Glutamatergic neuron (in vitro differentiated cells): ENCODE results near the gene CLSTN1. TPM values are rescaled to one million over a fixed set of nuclear protein-coding genes. Genes with fewer than 3 reads are reported as not detected.
A peak's percentile ranks its signal among the peaks of the same experiment; 100 is the strongest.

ENCODE experiments used
- DNase-seq: peaks from one replicate; pipeline ENCODE4 v3.0.0; 2022
- H3K27ac Mint-ChIP-seq: one replicate; pipeline ENCODE4 v1.8.0; 2020; ENCODE audit warnings: mild to moderate bottlenecking, mixed read lengths, inconsistent platforms; ENCODE audit not compliant: unreplicated experiment
- H3K27me3 Mint-ChIP-seq: one replicate; pipeline ENCODE4 v1.8.0; 2020; ENCODE audit warnings: mild to moderate bottlenecking, moderate library complexity, mixed read lengths, inconsistent platforms; ENCODE audit not compliant: unreplicated experiment
- H3K36me3 Mint-ChIP-seq: one replicate; pipeline ENCODE4 v1.8.0; 2020; ENCODE audit warnings: mild to moderate bottlenecking, mixed read lengths, inconsistent platforms; ENCODE audit not compliant: unreplicated experiment
- H3K4me1 Mint-ChIP-seq: one replicate; pipeline ENCODE4 v1.8.0; 2020; ENCODE audit warnings: mild to moderate bottlenecking, low read depth, mixed read lengths, inconsistent platforms; ENCODE audit not compliant: unreplicated experiment
- H3K4me3 Mint-ChIP-seq: one replicate; pipeline ENCODE4 v1.8.0; 2020; ENCODE audit warnings: mild to moderate bottlenecking, mixed read lengths, inconsistent platforms; ENCODE audit not compliant: unreplicated experiment
- H3K9me3 Mint-ChIP-seq: one replicate; pipeline ENCODE4 v1.8.0; 2020; ENCODE audit warnings: mild to moderate bottlenecking, moderate library complexity, mixed read lengths, inconsistent platforms; ENCODE audit not compliant: unreplicated experiment
- total RNA-seq: library from RNA; stranded (reverse); fragmentation: NEBNext Ultra II Directional; extraction: Animal tissue kit (Norgen Biotek cat#: 25700); gene quantifications from one replicate; pipeline ENCODE4 v1.2.1, GENCODE V29; 2021; ENCODE audit not compliant: unreplicated experiment
- TF ChIP-seq, protein P1 (sequence below): fragments of 200-600 bp; sonication (generic); IDR thresholded peaks from one replicate; pipeline ENCODE4 v1.5.0; 2021; ENCODE audit not compliant: partially characterized antibody, unreplicated experiment

The CLSTN1 gene
- total RNA-seq, 1 donor from 2014 or later, result 139 TPM

DNA sequence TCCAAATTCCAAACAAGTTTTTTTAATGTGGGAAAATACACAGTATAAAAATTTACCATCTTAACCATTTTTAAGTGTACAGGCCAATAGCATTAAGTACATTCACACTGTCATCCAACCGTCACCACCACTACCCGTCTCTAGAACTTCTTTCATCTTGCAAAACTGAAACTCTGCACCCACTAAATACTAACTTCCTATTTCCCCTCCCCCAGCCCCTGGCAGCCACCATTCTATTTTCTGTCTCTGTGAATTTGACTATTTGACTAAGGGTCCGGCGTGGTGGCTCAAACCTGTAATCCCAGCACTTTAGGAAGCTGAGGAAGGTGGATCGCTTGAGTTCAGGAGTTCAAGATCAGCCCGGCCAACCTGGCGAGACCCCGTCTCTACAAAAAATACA is 36.1 kb downstream of the CLSTN1 start:
- Mint-ChIP-seq H3K4me3 (no peak overlapping the region), H3K36me3 (no peaks in the 10 kb centered on the region), H3K4me1 (peaks cover 17% of the 10 kb centered on the region), H3K27me3 (peaks cover 8% of the 10 kb centered on the region), H3K27ac (no peak overlapping the region), H3K9me3 (peaks cover 3% of the 10 kb centered on the region)
- TF ChIP-seq, protein P1, sequence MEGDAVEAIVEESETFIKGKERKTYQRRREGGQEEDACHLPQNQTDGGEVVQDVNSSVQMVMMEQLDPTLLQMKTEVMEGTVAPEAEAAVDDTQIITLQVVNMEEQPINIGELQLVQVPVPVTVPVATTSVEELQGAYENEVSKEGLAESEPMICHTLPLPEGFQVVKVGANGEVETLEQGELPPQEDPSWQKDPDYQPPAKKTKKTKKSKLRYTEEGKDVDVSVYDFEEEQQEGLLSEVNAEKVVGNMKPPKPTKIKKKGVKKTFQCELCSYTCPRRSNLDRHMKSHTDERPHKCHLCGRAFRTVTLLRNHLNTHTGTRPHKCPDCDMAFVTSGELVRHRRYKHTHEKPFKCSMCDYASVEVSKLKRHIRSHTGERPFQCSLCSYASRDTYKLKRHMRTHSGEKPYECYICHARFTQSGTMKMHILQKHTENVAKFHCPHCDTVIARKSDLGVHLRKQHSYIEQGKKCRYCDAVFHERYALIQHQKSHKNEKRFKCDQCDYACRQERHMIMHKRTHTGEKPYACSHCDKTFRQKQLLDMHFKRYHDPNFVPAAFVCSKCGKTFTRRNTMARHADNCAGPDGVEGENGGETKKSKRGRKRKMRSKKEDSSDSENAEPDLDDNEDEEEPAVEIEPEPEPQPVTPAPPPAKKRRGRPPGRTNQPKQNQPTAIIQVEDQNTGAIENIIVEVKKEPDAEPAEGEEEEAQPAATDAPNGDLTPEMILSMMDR, result no peak
- DNase-seq, result no peak

DNA sequence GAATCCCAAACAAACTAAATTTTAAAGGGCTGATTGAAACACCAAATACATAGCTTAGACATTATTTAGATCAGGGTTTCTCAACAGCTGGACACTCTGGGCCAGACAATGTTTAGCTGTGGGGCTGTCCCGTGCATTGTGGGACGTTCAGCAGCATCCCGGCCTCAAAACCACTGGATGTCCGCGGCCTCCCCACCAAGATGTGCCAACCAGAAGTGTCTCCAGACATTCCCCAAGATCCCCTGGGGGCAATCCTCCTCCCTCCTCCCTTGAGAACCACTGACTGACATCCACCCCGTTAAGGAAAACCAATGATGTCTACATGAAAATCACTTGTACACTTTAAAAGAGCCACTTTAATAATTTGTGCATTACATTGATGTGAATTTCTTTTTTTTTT is 38.4 kb downstream of the CLSTN1 start:
- H3K27me3 Mint-ChIP-seq, result peaks cover 5% of the 10 kb centered on the region
- DNase-seq, result no peak
- H3K4me1 Mint-ChIP-seq, result peaks cover 10% of the 10 kb centered on the region
- TF ChIP-seq, protein P1, result no peak
- H3K36me3 Mint-ChIP-seq, result no peaks in the 10 kb centered on the region
- no peak overlapping the region for H3K27ac Mint-ChIP-seq
- no peak overlapping the region for H3K4me3 Mint-ChIP-seq
- H3K9me3 Mint-ChIP-seq, result no peaks in the 10 kb centered on the region

DNA sequence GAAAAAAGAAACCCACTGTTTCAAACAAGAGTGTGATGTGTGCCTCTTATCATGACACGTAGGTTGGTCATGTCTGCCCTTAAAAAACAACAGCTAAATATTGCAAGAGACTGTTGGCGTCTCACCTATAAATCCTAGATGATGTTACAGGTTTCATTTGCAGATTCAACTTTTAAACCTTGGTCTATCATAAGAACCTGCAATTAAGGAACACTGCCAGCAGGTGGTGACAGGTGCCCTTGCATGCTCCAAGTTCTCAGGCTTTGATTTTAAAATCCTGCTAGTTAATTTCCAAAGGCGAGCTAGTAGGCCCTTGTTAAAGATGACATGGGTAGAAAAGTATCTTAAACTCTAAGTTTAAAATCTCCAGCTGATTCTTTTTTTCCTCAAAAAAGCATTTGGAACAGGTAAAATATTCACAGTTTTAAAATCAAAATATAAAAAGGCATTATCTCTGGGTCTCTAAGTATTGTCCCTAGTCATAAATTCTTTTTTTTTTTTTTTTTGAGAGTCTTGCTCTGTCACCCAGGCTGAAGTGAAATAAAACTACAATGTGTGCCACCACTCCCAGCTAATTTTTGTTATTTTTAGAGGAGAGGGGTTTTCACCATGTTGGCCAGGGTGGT is 39.1 kb downstream of the CLSTN1 start:
- Mint-ChIP-seq H3K4me3 (no peak overlapping the region), H3K36me3 (no peaks in the 10 kb centered on the region), H3K27ac (no peak overlapping the region), H3K4me1 (peaks cover 10% of the 10 kb centered on the region), H3K27me3 (peaks cover 5% of the 10 kb centered on the region), H3K9me3 (no peaks in the 10 kb centered on the region)
- TF ChIP-seq, protein P1, result peak; percentile 77
- DNase-seq, result peak; percentile 46

DNA sequence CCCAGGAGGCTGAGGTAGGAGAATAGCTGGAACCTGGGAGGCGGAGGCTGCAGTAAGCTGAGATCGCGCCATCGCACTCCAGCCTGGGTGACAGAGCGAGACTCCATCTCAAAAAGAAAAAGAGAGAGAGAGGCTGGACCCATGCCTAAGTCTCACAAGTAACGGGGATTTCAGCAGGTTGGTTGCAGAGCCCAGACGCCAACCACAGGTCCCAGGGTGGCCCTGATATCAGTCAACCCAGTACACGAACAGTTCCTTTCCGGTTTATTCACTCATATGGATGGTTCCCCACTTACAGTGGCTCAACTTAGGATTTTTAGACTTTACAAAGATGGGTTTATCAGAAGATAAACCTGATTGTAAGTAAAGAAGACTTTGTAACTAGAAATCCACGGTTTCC is 40.9 kb downstream of the CLSTN1 start:
- H3K9me3 Mint-ChIP-seq, result no peaks in the 10 kb centered on the region
- DNase-seq, result no peak
- no peak overlapping the region for H3K4me3 Mint-ChIP-seq
- TF ChIP-seq, protein P1, result no peak
- H3K27me3 Mint-ChIP-seq, result peaks cover 5% of the 10 kb centered on the region
- no peak overlapping the region for H3K27ac Mint-ChIP-seq
- no peaks in the 10 kb centered on the region for H3K36me3 Mint-ChIP-seq
- H3K4me1 Mint-ChIP-seq, result peaks cover 3% of the 10 kb centered on the region

DNA sequence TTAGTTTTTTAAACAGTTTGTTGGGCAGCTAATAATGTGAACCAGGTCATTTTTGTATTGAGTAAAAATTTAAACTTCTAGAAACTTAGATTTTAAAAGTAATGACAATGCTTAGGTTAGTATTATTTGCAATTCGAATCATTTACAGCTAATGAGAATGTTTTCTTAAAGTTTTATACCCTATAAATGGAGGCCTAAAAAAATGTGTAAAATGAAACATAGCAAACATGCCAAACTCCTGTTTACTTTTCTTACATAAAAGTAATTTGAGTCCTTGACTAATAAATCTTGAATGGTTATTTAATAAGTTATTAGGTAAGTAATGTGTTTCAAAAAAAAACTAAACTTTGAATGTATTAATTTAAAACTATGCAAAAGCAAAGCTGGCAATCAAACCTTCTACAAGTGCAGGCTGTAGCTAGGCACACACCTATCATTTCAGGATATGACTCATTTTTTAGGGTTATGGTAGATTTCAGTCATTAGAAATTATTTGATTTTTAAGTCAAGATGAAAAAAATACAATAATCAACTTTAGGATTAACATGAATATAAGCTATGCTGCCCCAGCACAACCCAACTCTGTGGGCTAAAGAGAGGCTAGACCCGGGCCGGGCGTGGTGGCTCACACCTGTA is 41.5 kb downstream of the CLSTN1 start:
- Mint-ChIP-seq H3K27me3 (peaks cover 4% of the 10 kb centered on the region), H3K9me3 (no peaks in the 10 kb centered on the region)
- TF ChIP-seq, protein P1, result no peak

More for the DNA sequence above, 41.5 kb downstream of the CLSTN1 start:
- no peak overlapping the region for H3K4me3 Mint-ChIP-seq
- no peak for DNase-seq
- no peaks in the 10 kb centered on the region for H3K36me3 Mint-ChIP-seq
- H3K4me1 Mint-ChIP-seq, result peaks cover 3% of the 10 kb centered on the region
- H3K27ac Mint-ChIP-seq, result no peak overlapping the region
